HepG2 (cell line): ENCODE measurements around the gene RNF208. TPM values are rescaled to one million over a fixed set of nuclear protein-coding genes. Genes with fewer than 3 reads are reported as not detected.

ENCODE experiments used
- CHCHD3 ChIP-seq: sonication (generic); formaldehyde crosslinking; IDR thresholded peaks from 2 replicates; pipeline ENCODE4 v1.8.0; 2022; ENCODE audit warnings: mild to moderate bottlenecking, missing genetic modification reagents, moderate library complexity
- MYC ChIP-seq: sonication (generic); formaldehyde crosslinking; IDR thresholded peaks from 2 replicates; pipeline ENCODE4 v1.9.0; 2021; ENCODE audit warnings: missing genetic modification reagents, borderline replicate concordance
- SRSF9 ChIP-seq: fragments of 200-400 bp; formaldehyde crosslinking; IDR thresholded peaks from 2 replicates; pipeline ENCODE4 v1.6.1; 2018; ENCODE audit warnings: borderline replicate concordance, mild to moderate bottlenecking, low read depth, low read length; ENCODE audit not compliant: insufficient read depth, poor library complexity, severe bottlenecking
- polyA plus RNA-seq, 8 experiments: library from polyadenylated mRNA; depleted of rRNA in 3 of 8; stranded (reverse) in 7 of 8; unstranded in 1 of 8; fragments of >200 nt; fragmentation: Illumina TruSeq in 4 of 8; extraction: Trizol in 4 of 8; gene quantifications; 2 replicates each; pipeline versions ENCODE4 v1.2.1 to v1.2.3, GENCODE V29; 2011 to 2016; ENCODE audit warnings: low read depth in 4 of 8, missing spikeins in 1 of 8, mixed read lengths in 1 of 8; ENCODE audit not compliant: insufficient read depth in 1 of 8
- total RNA-seq, 5 experiments: library from RNA; depleted of rRNA; stranded (reverse); fragments of >200 nt; fragmentation: Illumina TruSeq; extraction: Trizol; gene quantifications; 2 replicates each; pipeline ENCODE4 v1.2.3, GENCODE V29; 2016; ENCODE audit warnings: low read depth in 1 of 5
- TF ChIP-seq, protein P1 (sequence below): sonication (generic); formaldehyde crosslinking; IDR thresholded peaks from 2 replicates; pipeline ENCODE4 v1.8.1; 2022; ENCODE audit warnings: low read depth, mild to moderate bottlenecking, missing genetic modification reagents
- TF ChIP-seq, protein P2 (sequence below): sonication (generic); formaldehyde crosslinking; IDR thresholded peaks from 2 replicates; pipeline ENCODE4 v1.8.0; 2022; ENCODE audit warnings: mild to moderate bottlenecking, missing genetic modification reagents
- TF ChIP-seq, protein P3 (sequence below): sonication (generic); formaldehyde crosslinking; IDR thresholded peaks from 2 replicates; pipeline ENCODE4 v1.5.1; 2020; ENCODE audit warnings: missing genetic modification reagents, mild to moderate bottlenecking, borderline replicate concordance

RNF208 gene
- total and polyA plus RNA-seq, 2 of the 13 experiments (the other 11 are each of a cell fraction or from before 2014, with no cell fraction given): 1.6 to 2.1 TPM

DNA sequence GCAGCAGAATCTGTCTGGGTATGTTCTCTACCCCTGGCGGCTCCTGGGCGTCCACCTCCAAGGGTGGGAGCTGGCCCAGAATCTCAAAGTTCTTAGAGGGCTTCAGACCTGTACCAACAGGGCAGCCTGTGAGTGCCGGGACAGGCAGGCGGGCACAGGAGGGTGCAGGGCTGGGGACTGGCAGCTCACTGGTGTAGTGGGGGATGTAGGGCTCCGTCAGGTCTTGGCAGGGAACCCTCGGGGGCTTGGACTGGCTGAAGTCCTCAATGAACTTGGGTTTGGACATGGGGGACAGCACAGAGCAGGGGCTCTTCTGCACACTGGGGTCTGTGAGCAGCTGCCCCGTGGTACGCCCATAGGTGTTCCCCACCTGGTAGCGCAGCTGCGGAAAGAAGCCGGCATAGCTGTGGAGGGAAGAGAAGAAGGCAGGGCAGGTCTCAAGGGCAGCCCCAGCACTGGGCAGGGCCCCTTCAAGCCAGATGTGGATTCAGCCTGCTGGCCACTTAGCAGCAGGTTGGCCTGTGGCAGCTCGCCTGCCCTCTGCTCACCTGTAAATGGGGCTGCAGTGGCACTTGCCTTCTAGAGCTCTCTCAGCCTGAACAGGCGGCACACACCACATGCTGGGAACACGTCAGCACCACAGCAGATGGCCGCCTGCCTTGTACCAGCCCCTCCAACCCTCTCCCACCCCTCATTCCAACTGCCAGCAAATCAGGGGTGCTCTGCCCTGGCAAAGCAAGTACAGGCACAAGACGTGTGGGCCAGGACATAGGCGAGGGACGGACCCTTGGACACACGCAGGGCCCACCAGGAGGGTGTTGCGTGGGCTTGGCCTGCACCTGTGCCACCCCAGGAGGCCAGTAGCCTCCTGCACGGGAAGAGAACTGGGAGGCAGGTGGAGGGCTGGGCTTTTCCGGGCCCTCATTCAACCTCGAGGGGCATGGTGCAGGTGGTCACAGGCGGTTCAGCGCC is 23.7 kb upstream of the RNF208 start (continued):
- TF ChIP-seq, protein P1, sequence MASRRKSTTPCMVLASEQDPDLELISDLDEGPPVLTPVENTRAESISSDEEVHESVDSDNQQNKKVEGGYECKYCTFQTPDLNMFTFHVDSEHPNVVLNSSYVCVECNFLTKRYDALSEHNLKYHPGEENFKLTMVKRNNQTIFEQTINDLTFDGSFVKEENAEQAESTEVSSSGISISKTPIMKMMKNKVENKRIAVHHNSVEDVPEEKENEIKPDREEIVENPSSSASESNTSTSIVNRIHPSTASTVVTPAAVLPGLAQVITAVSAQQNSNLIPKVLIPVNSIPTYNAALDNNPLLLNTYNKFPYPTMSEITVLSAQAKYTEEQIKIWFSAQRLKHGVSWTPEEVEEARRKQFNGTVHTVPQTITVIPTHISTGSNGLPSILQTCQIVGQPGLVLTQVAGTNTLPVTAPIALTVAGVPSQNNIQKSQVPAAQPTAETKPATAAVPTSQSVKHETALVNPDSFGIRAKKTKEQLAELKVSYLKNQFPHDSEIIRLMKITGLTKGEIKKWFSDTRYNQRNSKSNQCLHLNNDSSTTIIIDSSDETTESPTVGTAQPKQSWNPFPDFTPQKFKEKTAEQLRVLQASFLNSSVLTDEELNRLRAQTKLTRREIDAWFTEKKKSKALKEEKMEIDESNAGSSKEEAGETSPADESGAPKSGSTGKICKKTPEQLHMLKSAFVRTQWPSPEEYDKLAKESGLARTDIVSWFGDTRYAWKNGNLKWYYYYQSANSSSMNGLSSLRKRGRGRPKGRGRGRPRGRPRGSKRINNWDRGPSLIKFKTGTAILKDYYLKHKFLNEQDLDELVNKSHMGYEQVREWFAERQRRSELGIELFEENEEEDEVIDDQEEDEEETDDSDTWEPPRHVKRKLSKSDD (CRISPR knock-in tag): no peak
- TF ChIP-seq CHCHD3 (CRISPR knock-in tag) (0 out of 2 replicates have a peak, but pooled peaks have one; percentile 38), MYC (CRISPR knock-in tag) (no peak), SRSF9 (no peak)
- TF ChIP-seq, protein P2, sequence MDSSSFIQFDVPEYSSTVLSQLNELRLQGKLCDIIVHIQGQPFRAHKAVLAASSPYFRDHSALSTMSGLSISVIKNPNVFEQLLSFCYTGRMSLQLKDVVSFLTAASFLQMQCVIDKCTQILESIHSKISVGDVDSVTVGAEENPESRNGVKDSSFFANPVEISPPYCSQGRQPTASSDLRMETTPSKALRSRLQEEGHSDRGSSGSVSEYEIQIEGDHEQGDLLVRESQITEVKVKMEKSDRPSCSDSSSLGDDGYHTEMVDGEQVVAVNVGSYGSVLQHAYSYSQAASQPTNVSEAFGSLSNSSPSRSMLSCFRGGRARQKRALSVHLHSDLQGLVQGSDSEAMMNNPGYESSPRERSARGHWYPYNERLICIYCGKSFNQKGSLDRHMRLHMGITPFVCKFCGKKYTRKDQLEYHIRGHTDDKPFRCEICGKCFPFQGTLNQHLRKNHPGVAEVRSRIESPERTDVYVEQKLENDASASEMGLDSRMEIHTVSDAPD (CRISPR knock-in tag): no peak
- TF ChIP-seq, protein P3, sequence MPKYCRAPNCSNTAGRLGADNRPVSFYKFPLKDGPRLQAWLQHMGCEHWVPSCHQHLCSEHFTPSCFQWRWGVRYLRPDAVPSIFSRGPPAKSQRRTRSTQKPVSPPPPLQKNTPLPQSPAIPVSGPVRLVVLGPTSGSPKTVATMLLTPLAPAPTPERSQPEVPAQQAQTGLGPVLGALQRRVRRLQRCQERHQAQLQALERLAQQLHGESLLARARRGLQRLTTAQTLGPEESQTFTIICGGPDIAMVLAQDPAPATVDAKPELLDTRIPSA: no peak
